GM12878 (cell line): ENCODE measurements around the gene PHACTR1. TPM values are rescaled to one million over a fixed set of nuclear protein-coding genes. Genes with fewer than 3 reads are reported as not detected.

Experiments used
- ATAC-seq: fragments of 200-7000 bp; cut with Tn5 transposase; 3 replicates; pipeline ENCODE4 v1.9.1; 2020; ENCODE audit warnings: mild to moderate bottlenecking, moderate library complexity
- BruUV-seq: library from RNA; stranded (reverse); fragments of 400-500 nt; replicated peaks from 2 replicates; lab custom pipeline; 2021; lab: Mats Ljungman, UMichigan
- CTCF ChIA-PET: fragments of 300-600 bp; sonication (Branson Sonifier 250); formaldehyde crosslinking; extraction: SDS; loops from one replicate; lab custom pipeline; 2021; ENCODE audit warnings: inconsistent platforms; lab: Yijun Ruan, JAX
- POLR2A ChIA-PET: fragments of 350-600 bp; formaldehyde crosslinking; extraction: SDS; loops from one replicate; lab custom pipeline; 2021; ENCODE audit warnings: inconsistent platforms; lab: Charles Lee
- RAD21 ChIA-PET: fragments of 300-600 bp; sonication (Branson Sonifier 250); formaldehyde crosslinking; loops from one replicate; lab custom pipeline; 2023; ENCODE audit warnings: antibody characterized with exemption; ENCODE audit not compliant: unreplicated experiment; lab: Charles Lee
- SMC1A ChIA-PET: fragments of 300-600 bp; sonication (Branson Sonifier 250); formaldehyde crosslinking; loops from one replicate; lab custom pipeline; 2023; ENCODE audit not compliant: unreplicated experiment, uncharacterized antibody; lab: Charles Lee
- DNase-seq: peaks from one replicate; pipeline ENCODE4 v3.0.0-alpha.2; 2011; ENCODE audit warnings: low read depth, low spot score
- FAIRE-seq: peaks from 3 replicates; lab custom pipeline; 2011; peaks lifted over from hg19 to GRCh38; lab: Jason Lieb, UNC
- H2AFZ ChIP-seq: 2 replicates; pipeline ENCODE4 v1.6.0; 2011; ENCODE audit warnings: low read depth, low read length, control low read depth; ENCODE audit not compliant: control insufficient read depth
- H3K27ac ChIP-seq: 2 replicates; pipeline ENCODE4 v1.5.1; 2011; ENCODE audit warnings: control low read depth; ENCODE audit not compliant: control insufficient read depth, insufficient read depth
- H3K27me3 ChIP-seq, 2 experiments: replicated peaks in 1 of 2; 2 replicates each; pipeline versions ENCODE4 v1.6.0 to v1.6.1; 2011; ENCODE audit warnings: low read length in 1 of 2; ENCODE audit not compliant: control insufficient read depth in 2 of 2, insufficient read depth in 2 of 2
- H3K36me3 ChIP-seq, 2 experiments: 2 replicates each; pipeline ENCODE4 v1.5.1; 2011; ENCODE audit warnings: low read length in 1 of 2; ENCODE audit not compliant: control insufficient read depth in 2 of 2, insufficient read depth in 2 of 2
- H3K4me1 ChIP-seq: 2 replicates; pipeline ENCODE4 v1.6.1; 2011; ENCODE audit warnings: mild to moderate bottlenecking, low read length, moderate library complexity, mixed read lengths; ENCODE audit not compliant: control insufficient read depth, insufficient read depth
- H3K4me2 ChIP-seq: 2 replicates; pipeline ENCODE4 v1.6.0; 2011; ENCODE audit warnings: control low read depth; ENCODE audit not compliant: control insufficient read depth, insufficient read depth
- H3K4me3 ChIP-seq: fragments of 200-600 bp; sonication (generic); 2 replicates; pipeline ENCODE4 v1.5.1; 2016
- H3K79me2 ChIP-seq: 2 replicates; pipeline ENCODE4 v1.6.0; 2011; ENCODE audit warnings: low read length; ENCODE audit not compliant: control insufficient read depth, insufficient read depth
- H3K9ac ChIP-seq: 2 replicates; pipeline ENCODE4 v1.8.0; 2011; ENCODE audit warnings: low read length, control low read depth, mixed read lengths; ENCODE audit not compliant: control insufficient read depth, insufficient read depth
- H3K9me3 ChIP-seq: replicated peaks from 3 replicates; pipeline ENCODE4 v1.5.1; 2011; ENCODE audit warnings: mild to moderate bottlenecking, low read length; ENCODE audit not compliant: control insufficient read depth, insufficient read depth
- H4K20me1 ChIP-seq: 2 replicates; pipeline ENCODE4 v1.6.0; 2011; ENCODE audit not compliant: control insufficient read depth, insufficient read depth
- BHLHE40 ChIP-seq, 2 experiments: fragments of 450-650 bp in 1 of 2; IDR thresholded peaks; 2 replicates each; pipeline ENCODE4 v1.6.1; 2011 to 2017; ENCODE audit warnings: low read depth in 2 of 2, borderline replicate concordance in 1 of 2, improper control_type of control experiment in 1 of 2, low read length in 1 of 2, mild to moderate bottlenecking in 1 of 2
- CEBPB ChIP-seq, 2 experiments: fragments of 150-350 bp in 1 of 2; IDR thresholded peaks; 2 replicates each; pipeline ENCODE4 v1.6.1; 2012 to 2014; ENCODE audit warnings: low read depth in 2 of 2, low read length in 2 of 2, borderline replicate concordance in 1 of 2, inconsistent platforms in 1 of 2
- FOXM1 ChIP-seq: IDR thresholded peaks from 2 replicates; pipeline ENCODE4 v1.6.1; 2012; ENCODE audit warnings: low read depth, mild to moderate bottlenecking, inconsistent platforms, low read length, moderate library complexity
- HCFC1 ChIP-seq: fragments of 150-350 bp; IDR thresholded peaks from 2 replicates; pipeline ENCODE4 v1.6.1; 2014; ENCODE audit warnings: low read length
- HDAC6 ChIP-seq: fragments of 200-600 bp; sonication (generic); IDR thresholded peaks from one replicate; pipeline ENCODE4 v1.8.0; 2017; ENCODE audit warnings: antibody characterized with exemption; ENCODE audit not compliant: unreplicated experiment
- NR2F1 ChIP-seq: fragments of 450-650 bp; conservative IDR thresholded peaks from 2 replicates; pipeline ENCODE4 v1.6.1; 2017; ENCODE audit warnings: mild to moderate bottlenecking
- RB1 ChIP-seq: fragments of 450-650 bp; formaldehyde crosslinking; IDR thresholded peaks from 2 replicates; pipeline ENCODE4 v1.6.1; 2017; ENCODE audit warnings: mild to moderate bottlenecking, borderline replicate concordance
- RBBP5 ChIP-seq: fragments of 200-600 bp; sonication (generic); conservative IDR thresholded peaks from 2 replicates; pipeline ENCODE4 v1.6.1; 2016
- SMAD1 ChIP-seq: fragments of 450-650 bp; IDR thresholded peaks from 2 replicates; pipeline ENCODE4 v1.6.1; 2018; ENCODE audit warnings: mild to moderate bottlenecking, low read depth; ENCODE audit not compliant: partially characterized antibody
- TARDBP ChIP-seq: IDR thresholded peaks from 2 replicates; pipeline ENCODE4 v1.6.1; 2016; ENCODE audit warnings: borderline replicate concordance
- YBX1 ChIP-seq: fragments of 450-650 bp; IDR thresholded peaks from 2 replicates; pipeline ENCODE4 v1.6.1; 2016; ENCODE audit warnings: antibody characterized with exemption
- WGBS: methylation state at CpG from one replicate; pipeline ENCODE4 v1.1.6; 2016; ENCODE audit warnings: low lambda C conversion rate; ENCODE audit not compliant: insufficient replicate concordance, insufficient coverage; ENCODE audit errors: missing lambda C conversion rate; 5-methylcytosine and 5-hydroxymethylcytosine counted together
- in situ Hi-C: fragments of 300-500 bp; cut with MboI; formaldehyde crosslinking; loops from 9 replicates; pipeline ENCODE4 v1.14.3; 2018; ENCODE audit warnings: mixed read lengths
- intact Hi-C: fragments of 100-400 bp; cut with micrococcal nuclease; formaldehyde crosslinking; loops from one replicate; pipeline ENCODE4 v1.14.2; 2022; ENCODE audit not compliant: unreplicated experiment
- polyA plus RNA-seq, 11 experiments: library from polyadenylated mRNA; depleted of rRNA in 4 of 11; unstranded in 6 of 11; stranded (reverse) in 5 of 11; fragments of >200 nt; fragmentation: Nextera tagmentation in 4 of 11; fragmentation: Illumina TruSeq in 1 of 11; extraction: Ambion mirVana in 4 of 11; extraction: Trizol in 1 of 11; gene quantifications; 1 replicate in 1 of 11; 2 replicates in 10 of 11; pipeline versions ENCODE4 v1.2.1 to v1.2.3, GENCODE V29; 2011 to 2016; ENCODE audit warnings: inconsistent platforms in 2 of 11, missing spikeins in 2 of 11, low read depth in 1 of 11
- total RNA-seq, 4 experiments: library from RNA; depleted of rRNA in 3 of 4; stranded (reverse); fragments of >200 nt in 3 of 4; fragmentation: Illumina TruSeq in 1 of 4; extraction: Trizol in 1 of 4; gene quantifications; 2 replicates each; pipeline versions ENCODE4 v1.2.1 to v1.2.3, GENCODE V29; 2013 to 2021
- TF ChIP-seq, protein P1 (sequence below): fragments of 450-650 bp; formaldehyde crosslinking; IDR thresholded peaks from 2 replicates; pipeline ENCODE4 v1.4.0; 2020; ENCODE audit warnings: mild to moderate bottlenecking, moderate library complexity
- TF ChIP-seq, protein P2 (sequence below): fragments of 450-650 bp; IDR thresholded peaks from 2 replicates; pipeline ENCODE4 v1.6.1; 2016; ENCODE audit warnings: mild to moderate bottlenecking, moderate library complexity, borderline replicate concordance
- TF ChIP-seq, protein P3 (sequence below): fragments of 450-650 bp; IDR thresholded peaks from 2 replicates; pipeline ENCODE4 v1.6.1; 2016; ENCODE audit warnings: mild to moderate bottlenecking

The PHACTR1 gene
- total and polyA plus RNA-seq, 10 of the 15 experiments (the other 5 are each of a cell fraction or from before 2014, with no cell fraction given) = 34.2 to 94.6 (median 62.3) TPM

DNA sequence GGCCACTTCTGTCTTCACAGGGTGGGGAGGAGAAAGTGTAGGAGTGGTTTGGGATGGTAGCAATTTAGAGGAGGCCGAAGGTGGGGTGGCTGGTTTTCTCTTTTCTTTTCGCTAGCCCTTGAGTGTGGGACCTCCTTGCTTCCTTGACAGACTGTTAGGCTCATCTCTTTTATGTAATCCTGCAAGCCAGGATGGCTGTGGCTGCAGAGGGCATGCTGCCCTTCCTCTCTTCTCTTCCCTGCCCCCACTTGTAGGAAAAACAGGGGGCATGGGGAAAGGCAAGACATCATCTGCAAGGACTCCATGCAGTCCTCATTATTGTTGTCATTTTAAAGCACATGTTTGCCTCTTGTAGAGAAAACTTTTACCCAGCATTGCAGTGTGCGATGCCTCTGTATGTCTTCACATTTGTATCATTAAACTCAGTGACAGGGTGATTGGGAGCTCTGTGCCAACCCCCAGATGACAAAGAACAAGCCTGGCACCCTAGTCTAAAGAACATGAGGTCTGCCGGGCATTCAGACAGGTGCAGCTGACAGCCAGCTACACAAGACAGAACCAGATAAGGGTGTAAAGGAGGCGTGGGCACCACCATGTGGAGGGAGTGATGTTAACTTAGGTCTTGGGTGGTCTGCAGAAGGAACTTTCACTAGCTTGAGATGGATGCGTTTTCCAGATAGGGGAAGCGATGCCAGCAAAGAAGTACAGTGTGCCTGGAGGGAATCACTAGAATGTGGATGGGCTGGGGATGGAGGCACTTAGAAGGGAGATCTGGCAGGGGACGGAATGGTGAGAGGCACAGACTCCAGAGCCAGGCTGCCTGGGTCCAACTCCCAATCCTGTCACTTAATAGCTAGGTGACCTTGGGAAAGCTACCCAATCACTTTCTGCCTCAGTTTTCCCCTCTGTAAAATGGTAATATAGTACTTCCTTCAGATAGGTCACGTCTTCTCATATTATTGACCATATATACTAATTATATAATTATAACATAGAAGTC lies 404.2 kb downstream of the PHACTR1 start:
- ATAC-seq = no peak
- 3% methylated on average over 9 of the region's 9 CpGs for WGBS
- CTCF ChIA-PET = no interaction called here
- TF ChIP-seq, protein P1, sequence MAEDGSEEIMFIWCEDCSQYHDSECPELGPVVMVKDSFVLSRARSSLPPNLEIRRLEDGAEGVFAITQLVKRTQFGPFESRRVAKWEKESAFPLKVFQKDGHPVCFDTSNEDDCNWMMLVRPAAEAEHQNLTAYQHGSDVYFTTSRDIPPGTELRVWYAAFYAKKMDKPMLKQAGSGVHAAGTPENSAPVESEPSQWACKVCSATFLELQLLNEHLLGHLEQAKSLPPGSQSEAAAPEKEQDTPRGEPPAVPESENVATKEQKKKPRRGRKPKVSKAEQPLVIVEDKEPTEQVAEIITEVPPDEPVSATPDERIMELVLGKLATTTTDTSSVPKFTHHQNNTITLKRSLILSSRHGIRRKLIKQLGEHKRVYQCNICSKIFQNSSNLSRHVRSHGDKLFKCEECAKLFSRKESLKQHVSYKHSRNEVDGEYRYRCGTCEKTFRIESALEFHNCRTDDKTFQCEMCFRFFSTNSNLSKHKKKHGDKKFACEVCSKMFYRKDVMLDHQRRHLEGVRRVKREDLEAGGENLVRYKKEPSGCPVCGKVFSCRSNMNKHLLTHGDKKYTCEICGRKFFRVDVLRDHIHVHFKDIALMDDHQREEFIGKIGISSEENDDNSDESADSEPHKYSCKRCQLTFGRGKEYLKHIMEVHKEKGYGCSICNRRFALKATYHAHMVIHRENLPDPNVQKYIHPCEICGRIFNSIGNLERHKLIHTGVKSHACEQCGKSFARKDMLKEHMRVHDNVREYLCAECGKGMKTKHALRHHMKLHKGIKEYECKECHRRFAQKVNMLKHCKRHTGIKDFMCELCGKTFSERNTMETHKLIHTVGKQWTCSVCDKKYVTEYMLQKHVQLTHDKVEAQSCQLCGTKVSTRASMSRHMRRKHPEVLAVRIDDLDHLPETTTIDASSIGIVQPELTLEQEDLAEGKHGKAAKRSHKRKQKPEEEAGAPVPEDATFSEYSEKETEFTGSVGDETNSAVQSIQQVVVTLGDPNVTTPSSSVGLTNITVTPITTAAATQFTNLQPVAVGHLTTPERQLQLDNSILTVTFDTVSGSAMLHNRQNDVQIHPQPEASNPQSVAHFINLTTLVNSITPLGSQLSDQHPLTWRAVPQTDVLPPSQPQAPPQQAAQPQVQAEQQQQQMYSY (CRISPR knock-in tag) = no peak
- TF ChIP-seq CEBPB (IDR thresholded peaks at IDR 0.05; ENCODE audit: borderline replicate concordance in 1 of 2, low read depth in 2 of 2, low read length in 2 of 2) (no peak), BHLHE40 (IDR thresholded peaks at IDR 0.05; ENCODE audit: borderline replicate concordance in 1 of 2, low read depth in 2 of 2, low read length in 1 of 2) (no peak), NR2F1 (no peak), FOXM1 (no peak), HDAC6 (no peak), RBBP5 (no peak), TARDBP (no peak), HCFC1 (no peak), SMAD1 (no peak), YBX1 (no peak), RB1 (no peak)
- TF ChIP-seq, protein P2, sequence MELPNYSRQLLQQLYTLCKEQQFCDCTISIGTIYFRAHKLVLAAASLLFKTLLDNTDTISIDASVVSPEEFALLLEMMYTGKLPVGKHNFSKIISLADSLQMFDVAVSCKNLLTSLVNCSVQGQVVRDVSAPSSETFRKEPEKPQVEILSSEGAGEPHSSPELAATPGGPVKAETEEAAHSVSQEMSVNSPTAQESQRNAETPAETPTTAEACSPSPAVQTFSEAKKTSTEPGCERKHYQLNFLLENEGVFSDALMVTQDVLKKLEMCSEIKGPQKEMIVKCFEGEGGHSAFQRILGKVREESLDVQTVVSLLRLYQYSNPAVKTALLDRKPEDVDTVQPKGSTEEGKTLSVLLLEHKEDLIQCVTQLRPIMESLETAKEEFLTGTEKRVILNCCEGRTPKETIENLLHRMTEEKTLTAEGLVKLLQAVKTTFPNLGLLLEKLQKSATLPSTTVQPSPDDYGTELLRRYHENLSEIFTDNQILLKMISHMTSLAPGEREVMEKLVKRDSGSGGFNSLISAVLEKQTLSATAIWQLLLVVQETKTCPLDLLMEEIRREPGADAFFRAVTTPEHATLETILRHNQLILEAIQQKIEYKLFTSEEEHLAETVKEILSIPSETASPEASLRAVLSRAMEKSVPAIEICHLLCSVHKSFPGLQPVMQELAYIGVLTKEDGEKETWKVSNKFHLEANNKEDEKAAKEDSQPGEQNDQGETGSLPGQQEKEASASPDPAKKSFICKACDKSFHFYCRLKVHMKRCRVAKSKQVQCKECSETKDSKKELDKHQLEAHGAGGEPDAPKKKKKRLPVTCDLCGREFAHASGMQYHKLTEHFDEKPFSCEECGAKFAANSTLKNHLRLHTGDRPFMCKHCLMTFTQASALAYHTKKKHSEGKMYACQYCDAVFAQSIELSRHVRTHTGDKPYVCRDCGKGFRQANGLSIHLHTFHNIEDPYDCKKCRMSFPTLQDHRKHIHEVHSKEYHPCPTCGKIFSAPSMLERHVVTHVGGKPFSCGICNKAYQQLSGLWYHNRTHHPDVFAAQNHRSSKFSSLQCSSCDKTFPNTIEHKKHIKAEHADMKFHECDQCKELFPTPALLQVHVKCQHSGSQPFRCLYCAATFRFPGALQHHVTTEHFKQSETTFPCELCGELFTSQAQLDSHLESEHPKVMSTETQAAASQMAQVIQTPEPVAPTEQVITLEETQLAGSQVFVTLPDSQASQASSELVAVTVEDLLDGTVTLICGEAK = no peak
- TF ChIP-seq, protein P3, sequence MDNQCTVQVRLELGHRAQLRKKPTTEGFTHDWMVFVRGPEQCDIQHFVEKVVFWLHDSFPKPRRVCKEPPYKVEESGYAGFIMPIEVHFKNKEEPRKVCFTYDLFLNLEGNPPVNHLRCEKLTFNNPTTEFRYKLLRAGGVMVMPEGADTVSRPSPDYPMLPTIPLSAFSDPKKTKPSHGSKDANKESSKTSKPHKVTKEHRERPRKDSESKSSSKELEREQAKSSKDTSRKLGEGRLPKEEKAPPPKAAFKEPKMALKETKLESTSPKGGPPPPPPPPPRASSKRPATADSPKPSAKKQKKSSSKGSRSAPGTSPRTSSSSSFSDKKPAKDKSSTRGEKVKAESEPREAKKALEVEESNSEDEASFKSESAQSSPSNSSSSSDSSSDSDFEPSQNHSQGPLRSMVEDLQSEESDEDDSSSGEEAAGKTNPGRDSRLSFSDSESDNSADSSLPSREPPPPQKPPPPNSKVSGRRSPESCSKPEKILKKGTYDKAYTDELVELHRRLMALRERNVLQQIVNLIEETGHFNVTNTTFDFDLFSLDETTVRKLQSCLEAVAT = no peak

More for the DNA sequence above, 404.2 kb downstream of the PHACTR1 start:
- no peak overlapping the region for H3K9ac ChIP-seq
- ChIA-PET SMC1A (interaction anchor here (0.9 kb wide), 1 partner anchor 113 kb away, joined by 3 read pairs; no protein-coding TSS in a partner anchor), POLR2A (no interaction called here), RAD21 (no interaction called here)
- H2AFZ ChIP-seq = no peak overlapping the region
- no peaks in the 10 kb centered on the region; a peak in 2 of 4 replicates for H3K27me3 ChIP-seq
- in situ Hi-C loops = no loop called here
- BruUV-seq = no TSS peak
- FAIRE-seq (no peak), DNase-seq (no peak)
- intact Hi-C loops = no loop called here
- no peak overlapping the region for H3K4me3 ChIP-seq
- no peaks in the 10 kb centered on the region for H3K9me3 ChIP-seq
- H3K79me2 ChIP-seq = no peaks in the 10 kb centered on the region
- H3K4me2 ChIP-seq = no peak overlapping the region
- no peaks in the 10 kb centered on the region for H4K20me1 ChIP-seq
- H3K27ac ChIP-seq = no peak overlapping the region
- no peaks in the 10 kb centered on the region for H3K4me1 ChIP-seq
- no peaks in the 10 kb centered on the region for H3K36me3 ChIP-seq
